Breast epithelium (tissue), 4 donors: Measurements from ENCODE around the gene MRGPRD. TPM values are rescaled to one million over a fixed set of nuclear protein-coding genes. Genes with fewer than 3 reads are reported as not detected.

Source experiments
- DNase-seq, 2 donors: peaks; one replicate each; pipeline ENCODE4 v3.0.0-alpha.2; 2019; ENCODE audit warnings: low spot score in 2 of 2
- H3K27ac ChIP-seq, 2 donors: fragments of 200-600 bp; sonication (generic) in 1 of 2; one replicate each; pipeline ENCODE4 v1.5.1; 2016 to 2019; ENCODE audit warnings: mild to moderate bottlenecking in 1 of 2
- H3K27me3 ChIP-seq, 2 donors: fragments of 200-600 bp; sonication (generic) in 1 of 2; one replicate each; pipeline versions ENCODE4 v1.5.1 to v1.6.0; 2017 to 2019; ENCODE audit warnings: control low read depth in 1 of 2, mild to moderate bottlenecking in 1 of 2
- H3K36me3 ChIP-seq: fragments of 200-600 bp; one replicate; pipeline ENCODE4 v1.5.1; 2019
- H3K4me1 ChIP-seq, 2 donors: fragments of 200-600 bp; sonication (generic); one replicate each; pipeline ENCODE4 v1.5.1; 2016 to 2019; ENCODE audit warnings: control low read depth in 1 of 2
- H3K4me3 ChIP-seq, 3 donors: fragments of 200-600 bp; sonication (generic); 1 replicate in 2 of 3; 2 replicates in 1 of 3; pipeline ENCODE4 v1.5.1; 2016 to 2019; ENCODE audit warnings: mild to moderate bottlenecking in 3 of 3, moderate library complexity in 2 of 3
- H3K9me3 ChIP-seq, 2 donors: fragments of 200-600 bp; sonication (generic) in 1 of 2; one replicate each; pipeline ENCODE4 v1.5.1; 2016 to 2019; ENCODE audit warnings: control low read depth in 1 of 2
- CTCF ChIP-seq, 3 donors: fragments of 450-650 bp; IDR thresholded peaks; one replicate each; pipeline ENCODE4 v1.5.1; 2016 to 2017; ENCODE audit warnings: antibody characterized with exemption in 3 of 3, mild to moderate bottlenecking in 3 of 3, moderate library complexity in 3 of 3
- POLR2A ChIP-seq: fragments of 450-650 bp; IDR thresholded peaks from one replicate; pipeline ENCODE4 v1.6.1; 2016; ENCODE audit warnings: antibody characterized with exemption, mild to moderate bottlenecking, moderate library complexity
- POLR2AphosphoS5 ChIP-seq, 3 donors: sonication (generic); formaldehyde crosslinking; IDR thresholded peaks; one replicate each; pipeline ENCODE4 v1.6.1; 2017; ENCODE audit warnings: antibody characterized with exemption in 3 of 3
- intact Hi-C: fragments of 100-400 bp; cut with DNase I; formaldehyde crosslinking; loops from one replicate; pipeline ENCODE4 v1.15.1; 2023; ENCODE audit warnings: low total_unique reads
- total RNA-seq, 3 donors: library from RNA; depleted of rRNA; stranded (reverse); fragments of >200 nt; gene quantifications; one replicate each; pipeline ENCODE4 v1.1.0, GENCODE V29; 2016

Gene MRGPRD
- total RNA-seq, 3 donors from 2014 or later: not detected

- H3K27me3 ChIP-seq: no peaks in the 10 kb centered on the region
- peak overlapping the region in 1 of 2 donors; percentile 12 for H3K27ac ChIP-seq
- no peak overlapping the region for H3K4me3 ChIP-seq
- no peaks in the 10 kb centered on the region for H3K9me3 ChIP-seq
- H3K4me1 ChIP-seq: no peaks in the 10 kb centered on the region
- intact Hi-C loops: no loop called here
- H3K36me3 ChIP-seq: no peaks in the 10 kb centered on the region
- peak in 1 of 2 donors; percentile 47 for DNase-seq
- no peak for TF ChIP-seq POLR2A
- no peak for TF ChIP-seq CTCF (IDR thresholded peaks at IDR 0.05)
- TF ChIP-seq POLR2AphosphoS5 (IDR thresholded peaks at IDR 0.05): no peak
Measured at GRCh38 chr11:68997124-68997994, 16.6 kb upstream of the MRGPRD start.

- no peaks in the 10 kb centered on the region for H3K9me3 ChIP-seq
- H3K27ac ChIP-seq: peak overlapping the region in 1 of 2 donors; percentile 12
- H3K27me3 ChIP-seq: no peaks in the 10 kb centered on the region
- intact Hi-C loops: no loop called here
- TF ChIP-seq CTCF (IDR thresholded peaks at IDR 0.05) (no peak), POLR2AphosphoS5 (IDR thresholded peaks at IDR 0.05) (no peak), POLR2A (no peak)
- H3K4me1 ChIP-seq: no peaks in the 10 kb centered on the region
- peak in 1 of 2 donors; percentile 39 for DNase-seq
- H3K36me3 ChIP-seq: no peaks in the 10 kb centered on the region
- H3K4me3 ChIP-seq: no peak overlapping the region
Measured at GRCh38 chr11:68996376-68997123, 15.8 kb upstream of the MRGPRD start.

- Histone ChIP-seq H3K27me3 (no peaks in the 10 kb centered on the region), H3K27ac (no peak overlapping the region), H3K4me1 (no peaks in the 10 kb centered on the region), H3K9me3 (no peaks in the 10 kb centered on the region), H3K36me3 (no peaks in the 10 kb centered on the region), H3K4me3 (no peak overlapping the region)
- intact Hi-C loops: no loop called here
- no peak for DNase-seq
- TF ChIP-seq POLR2A (no peak), CTCF (IDR thresholded peaks at IDR 0.05) (no peak), POLR2AphosphoS5 (IDR thresholded peaks at IDR 0.05) (no peak)
Measured at GRCh38 chr11:68994894-68995285, 14.1 kb upstream of the MRGPRD start.

GRCh38 chr11:68994161-68994893, 13.5 kb upstream of the MRGPRD start:
- Histone ChIP-seq H3K27ac (no peak overlapping the region), H3K36me3 (no peaks in the 10 kb centered on the region), H3K4me3 (no peak overlapping the region), H3K9me3 (no peaks in the 10 kb centered on the region), H3K4me1 (no peaks in the 10 kb centered on the region), H3K27me3 (no peaks in the 10 kb centered on the region)
- intact Hi-C loops: no loop called here
- TF ChIP-seq POLR2A (no peak), CTCF (IDR thresholded peaks at IDR 0.05) (no peak), POLR2AphosphoS5 (IDR thresholded peaks at IDR 0.05) (no peak)
- peak in 1 of 2 donors; percentile 38 for DNase-seq
